Muscle layer of duodenum (tissue), 2 donors: ENCODE results near the gene DLG5.

ENCODE experiments used
- H3K27ac ChIP-seq: one replicate; pipeline ENCODE4 v1.7.0; 2013; ENCODE audit warnings: mild to moderate bottlenecking, low read length
- H3K27me3 ChIP-seq: one replicate; pipeline ENCODE4 v1.7.0; 2013; ENCODE audit warnings: low read depth, mild to moderate bottlenecking, control low read depth, low read length
- H3K36me3 ChIP-seq, 2 donors: one replicate each; pipeline ENCODE4 v1.7.0; 2013; ENCODE audit warnings: low read length in 2 of 2, control low read depth in 1 of 2, mild to moderate bottlenecking in 1 of 2; ENCODE audit not compliant: insufficient read depth in 2 of 2, control insufficient read depth in 1 of 2
- H3K4me1 ChIP-seq, 2 donors: one replicate each; pipeline ENCODE4 v1.7.0; 2013; ENCODE audit warnings: low read length in 2 of 2, mild to moderate bottlenecking in 2 of 2, control low read depth in 1 of 2, moderate library complexity in 1 of 2; ENCODE audit not compliant: insufficient read depth in 2 of 2, control insufficient read depth in 1 of 2
- H3K4me3 ChIP-seq, 2 donors: one replicate each; pipeline ENCODE4 v1.7.0; 2013; ENCODE audit warnings: low read length in 2 of 2, low read depth in 1 of 2, mild to moderate bottlenecking in 1 of 2
- H3K9me3 ChIP-seq, 2 donors: one replicate each; pipeline ENCODE4 v1.7.0; 2013; ENCODE audit warnings: low read length in 2 of 2, control low read depth in 1 of 2, mild to moderate bottlenecking in 1 of 2; ENCODE audit not compliant: control insufficient read depth in 1 of 2
- donor health status: healthy.

The DLG5 gene

DNA sequence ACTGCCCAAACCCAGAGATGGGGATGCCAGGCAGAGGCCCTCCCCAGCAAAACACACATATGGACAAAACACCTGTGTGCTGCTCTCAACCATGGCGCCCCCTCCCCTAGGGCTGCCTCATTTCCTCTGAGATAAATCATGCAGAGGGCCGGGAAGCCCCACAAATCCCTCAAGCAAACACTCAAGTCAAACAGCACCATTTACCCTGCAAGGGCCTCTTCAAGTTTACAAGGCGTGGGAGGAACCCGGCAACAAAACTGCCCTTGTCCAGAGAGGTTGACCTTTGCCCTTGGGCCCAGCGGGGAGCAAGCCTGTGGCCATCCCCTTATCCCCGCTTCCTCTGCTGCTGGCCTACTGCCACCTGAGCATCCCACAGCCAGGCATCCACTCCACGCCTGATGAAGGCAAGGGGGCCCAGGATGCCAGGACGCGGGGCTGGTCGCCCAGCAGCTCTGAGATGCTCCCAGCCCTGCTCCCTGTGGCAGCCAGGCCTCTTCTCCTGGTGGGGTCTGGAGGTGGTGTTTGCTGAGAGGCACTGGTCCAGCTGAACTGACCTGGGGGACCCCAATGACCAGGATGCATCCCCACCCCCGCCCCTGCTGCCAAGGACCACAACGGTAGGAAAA, 77.4 kb downstream of the DLG5 start:
- Histone ChIP-seq H3K36me3 (peaks cover 5 to 24% of the 10 kb centered on the region in 2 donors), H3K4me1 (peaks cover 0 to 13% of the 10 kb centered on the region in 2 donors), H3K9me3 (no peaks in the 10 kb centered on the region), H3K4me3 (no peak overlapping the region), H3K27me3 (no peaks in the 10 kb centered on the region), H3K27ac (no peak overlapping the region)

- Histone ChIP-seq H3K4me3 (no peak overlapping the region), H3K27ac (peak overlapping the region; percentile 19)
Observed at GRCh38 chr10:77846718-77847311, 79.7 kb downstream of the DLG5 start.

GRCh38 chr10:77845451-77845850, 81.1 kb downstream of the DLG5 start:
- no peaks in the 10 kb centered on the region for H3K9me3 ChIP-seq
- H3K4me3 ChIP-seq = no peak overlapping the region
- peaks cover 23 to 29% of the 10 kb centered on the region in 2 donors for H3K36me3 ChIP-seq
- peak overlapping the region; percentile 83 for H3K27ac ChIP-seq
- H3K27me3 ChIP-seq = no peaks in the 10 kb centered on the region
- peaks cover 0 to 13% of the 10 kb centered on the region in 2 donors for H3K4me1 ChIP-seq

More at GRCh38 chr10:77846718-77847311, 79.7 kb downstream of the DLG5 start:
- Histone ChIP-seq H3K36me3 (peaks cover 16 to 20% of the 10 kb centered on the region in 2 donors), H3K4me1 (peaks cover 0 to 13% of the 10 kb centered on the region in 2 donors), H3K27me3 (no peaks in the 10 kb centered on the region), H3K9me3 (no peaks in the 10 kb centered on the region)

DNA sequence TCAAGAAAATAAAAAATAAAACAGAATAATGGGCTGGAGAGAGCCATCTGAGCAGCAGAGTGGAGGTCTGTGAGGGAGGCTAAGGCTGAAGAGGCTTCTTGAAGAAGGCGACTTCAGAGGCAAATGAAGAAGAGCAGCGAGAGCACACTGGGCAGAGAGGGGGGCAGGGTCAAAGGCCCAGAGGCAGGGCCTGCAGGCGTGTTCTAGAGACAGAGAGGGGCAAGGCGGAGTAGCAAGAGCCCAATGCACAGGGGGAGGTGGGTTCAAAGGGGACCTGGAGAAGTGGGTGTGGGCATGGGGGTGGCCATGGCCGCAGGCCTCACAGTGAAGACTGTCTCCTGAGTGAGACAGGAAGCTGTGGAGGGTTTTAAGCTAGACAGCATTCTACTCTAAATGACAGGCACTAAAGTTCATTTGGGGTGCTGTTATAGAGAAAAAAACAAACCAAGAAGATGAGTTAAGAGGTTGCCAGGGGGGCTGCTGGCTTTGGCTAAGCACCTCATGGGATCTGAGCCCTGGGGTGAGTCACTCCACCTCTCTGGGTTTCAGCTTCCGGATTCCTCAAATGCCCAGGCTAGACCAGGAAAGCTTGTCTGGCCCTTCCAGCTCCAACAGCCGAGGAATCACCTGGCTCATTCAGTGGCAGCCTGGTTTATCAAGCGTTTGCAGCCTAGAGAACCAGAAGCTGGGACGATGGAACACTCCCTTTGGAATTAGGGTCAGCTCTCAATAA, 81.7 kb downstream of the DLG5 start:
- peak overlapping the region; percentile 83 for H3K27ac ChIP-seq
- H3K4me1 ChIP-seq = peaks cover 0 to 13% of the 10 kb centered on the region in 2 donors

GRCh38 chr10:77844177-77844576, 82.4 kb downstream of the DLG5 start:
- Histone ChIP-seq H3K4me3 (no peak overlapping the region), H3K9me3 (no peaks in the 10 kb centered on the region), H3K27ac (peak overlapping the region; percentile 83), H3K27me3 (no peaks in the 10 kb centered on the region), H3K36me3 (peaks cover 23 to 29% of the 10 kb centered on the region in 2 donors), H3K4me1 (peaks cover 0 to 13% of the 10 kb centered on the region in 2 donors)

More for the DNA sequence above, 81.7 kb downstream of the DLG5 start:
- Histone ChIP-seq H3K9me3 (no peaks in the 10 kb centered on the region), H3K27me3 (no peaks in the 10 kb centered on the region), H3K4me3 (no peak overlapping the region), H3K36me3 (peaks cover 23 to 29% of the 10 kb centered on the region in 2 donors)

- H3K36me3 ChIP-seq = peaks cover 23 to 29% of the 10 kb centered on the region in 2 donors
- no peak overlapping the region for H3K27ac ChIP-seq
- no peaks in the 10 kb centered on the region for H3K9me3 ChIP-seq
Observed at GRCh38 chr10:77843264-77843663, 83.3 kb downstream of the DLG5 start.

DNA sequence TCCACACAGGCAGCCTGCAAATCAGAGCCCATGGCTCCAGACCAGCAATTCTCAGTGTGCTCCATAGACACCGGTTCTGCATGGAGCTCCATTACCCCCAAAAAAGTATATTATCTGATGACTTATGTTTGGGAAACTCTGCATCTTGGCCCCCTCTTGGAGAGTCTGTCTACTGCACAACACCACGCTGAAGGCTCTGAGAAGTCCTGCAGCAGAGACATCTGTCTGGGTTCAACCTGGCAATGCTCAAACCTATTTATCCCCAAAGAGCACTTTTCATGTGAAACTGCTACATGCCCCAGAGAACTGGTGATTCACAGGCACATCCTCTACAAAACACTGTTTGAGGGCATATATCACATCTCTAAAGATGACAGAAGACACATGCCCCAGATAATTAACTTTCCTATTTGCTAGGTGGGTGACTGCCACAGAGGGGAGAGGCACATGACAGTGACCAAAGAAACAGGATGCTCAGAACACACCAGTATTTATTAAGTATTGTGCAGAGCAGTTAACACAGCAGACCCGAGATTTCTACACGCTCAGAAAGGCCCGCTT, 83.8 kb downstream of the DLG5 start:
- H3K27me3 ChIP-seq = no peaks in the 10 kb centered on the region
- H3K36me3 ChIP-seq = peaks cover 23 to 29% of the 10 kb centered on the region in 2 donors
- H3K4me1 ChIP-seq = peaks cover 0 to 24% of the 10 kb centered on the region in 2 donors
- no peak overlapping the region for H3K27ac ChIP-seq
- no peaks in the 10 kb centered on the region for H3K9me3 ChIP-seq
- H3K4me3 ChIP-seq = no peak overlapping the region

More at GRCh38 chr10:77843264-77843663, 83.3 kb downstream of the DLG5 start:
- Histone ChIP-seq H3K4me3 (no peak overlapping the region), H3K27me3 (no peaks in the 10 kb centered on the region), H3K4me1 (peaks cover 0 to 19% of the 10 kb centered on the region in 2 donors)

DNA sequence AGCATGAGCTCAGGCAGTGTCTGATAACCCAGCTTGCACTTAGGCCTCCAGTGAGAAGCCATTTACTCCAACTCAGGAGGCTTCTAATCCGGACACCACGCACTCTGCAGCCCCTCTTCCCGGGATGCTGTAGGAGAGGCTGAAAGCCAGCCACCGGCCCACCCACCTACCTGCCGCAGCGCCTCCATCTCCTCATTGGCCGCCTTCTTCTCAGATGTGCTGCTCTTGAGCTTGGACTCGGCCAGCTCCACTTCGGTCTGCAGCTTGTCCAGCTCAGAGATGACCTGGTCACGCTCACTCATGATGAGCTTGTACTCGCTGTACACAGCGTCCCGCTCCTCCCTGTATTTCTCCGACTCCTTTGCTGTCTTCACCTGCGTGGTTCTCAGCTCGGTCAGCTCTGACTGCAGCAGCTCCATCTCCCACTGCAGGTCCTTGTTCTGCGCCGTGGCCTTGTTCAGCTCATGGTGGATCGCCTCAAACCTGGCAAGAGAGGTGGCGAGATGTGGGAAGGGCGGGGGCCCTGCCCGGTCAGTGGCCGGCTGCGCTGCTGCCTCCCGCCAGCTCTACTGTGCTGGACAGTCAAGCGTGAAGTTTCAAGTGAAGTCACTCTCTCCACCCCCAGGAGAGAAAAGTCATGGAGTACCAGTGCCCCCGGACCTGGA, 84.7 kb downstream of the DLG5 start:
- H3K4me1 ChIP-seq = peaks cover 0 to 26% of the 10 kb centered on the region in 2 donors
- H3K27ac ChIP-seq = no peak overlapping the region
- H3K36me3 ChIP-seq = peaks cover 23 to 29% of the 10 kb centered on the region in 2 donors
- no peaks in the 10 kb centered on the region for H3K27me3 ChIP-seq
- no peaks in the 10 kb centered on the region for H3K9me3 ChIP-seq
- no peak overlapping the region for H3K4me3 ChIP-seq

GRCh38 chr10:77840636-77841035, 85.9 kb downstream of the DLG5 start:
- no peaks in the 10 kb centered on the region for H3K9me3 ChIP-seq
- no peak overlapping the region for H3K4me3 ChIP-seq
- H3K36me3 ChIP-seq = peaks cover 23 to 29% of the 10 kb centered on the region in 2 donors
- H3K27ac ChIP-seq = no peak overlapping the region
- H3K4me1 ChIP-seq = peaks cover 8 to 31% of the 10 kb centered on the region in 2 donors
- no peaks in the 10 kb centered on the region for H3K27me3 ChIP-seq

DNA sequence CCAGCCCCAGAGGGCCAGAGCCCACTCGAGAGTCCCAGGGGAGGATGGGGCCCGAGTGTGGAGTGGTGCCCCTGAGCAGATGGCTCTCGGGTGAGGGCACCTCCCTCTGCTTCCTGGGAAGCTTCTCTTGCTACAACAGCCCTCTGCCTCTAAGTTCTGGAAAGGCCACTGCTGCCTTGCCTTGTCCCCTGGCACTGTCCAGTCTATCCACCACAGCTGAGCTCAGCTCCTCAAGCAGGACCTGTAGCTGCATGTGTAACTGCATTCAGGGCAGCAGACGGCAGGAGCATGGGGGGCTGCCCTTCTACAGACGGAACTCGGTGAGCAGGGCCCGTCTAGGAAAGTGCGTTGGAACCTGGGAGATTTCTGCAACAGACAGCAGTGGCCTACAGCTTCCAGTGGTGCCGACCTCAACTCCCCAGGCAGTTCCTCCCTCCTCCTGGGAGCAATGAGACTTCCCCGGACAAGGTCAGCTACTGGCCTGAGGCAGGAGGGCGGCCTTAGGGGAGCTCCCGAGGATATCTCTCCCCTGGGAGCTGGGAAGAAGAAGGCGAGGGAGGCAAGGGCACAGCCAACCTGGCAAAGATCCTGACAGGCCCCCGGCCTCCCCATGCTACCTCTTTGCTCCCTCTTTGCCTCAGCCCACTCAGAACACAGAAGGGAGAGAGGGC, 88.5 kb downstream of the DLG5 start:
- Histone ChIP-seq H3K9me3 (no peaks in the 10 kb centered on the region), H3K36me3 (peaks cover 32 to 45% of the 10 kb centered on the region in 2 donors), H3K27ac (no peak overlapping the region), H3K4me3 (no peak overlapping the region), H3K4me1 (peaks cover 8 to 34% of the 10 kb centered on the region in 2 donors), H3K27me3 (no peaks in the 10 kb centered on the region)
